Vagina (tissue), 2 donors: ENCODE data around the gene RAPGEF4.

ENCODE experiments used
- CTCF ChIP-seq, 3 experiments: fragments of 450-650 bp in 2 of 3; fragments of 200-600 bp in 1 of 3; sonication (generic) in 1 of 3; IDR thresholded peaks; one replicate each; pipeline ENCODE4 v1.5.1; 2017 to 2019; ENCODE audit warnings: antibody characterized with exemption in 3 of 3, mild to moderate bottlenecking in 2 of 3, moderate library complexity in 2 of 3
- POLR2A ChIP-seq, 2 donors: fragments of 450-650 bp; IDR thresholded peaks; one replicate each; pipeline ENCODE4 v1.6.1; 2017; ENCODE audit warnings: antibody characterized with exemption in 2 of 2, mild to moderate bottlenecking in 2 of 2, moderate library complexity in 2 of 2

- TF ChIP-seq POLR2A (IDR thresholded peaks at IDR 0.05) (no peak), CTCF (IDR thresholded peaks at IDR 0.05) (no peak)
These were observed 352.3 kb downstream of the RAPGEF4 start for GRCh38 chr2:173087793-173088496.
